ENCODE data around the gene TCEANC2. TPM values are rescaled to one million over a fixed set of nuclear protein-coding genes. Genes with fewer than 3 reads are reported as not detected.

The TCEANC2 gene
- polyA plus RNA-seq, 1 donor from 2014 or later, result 4.4 TPM

DNA sequence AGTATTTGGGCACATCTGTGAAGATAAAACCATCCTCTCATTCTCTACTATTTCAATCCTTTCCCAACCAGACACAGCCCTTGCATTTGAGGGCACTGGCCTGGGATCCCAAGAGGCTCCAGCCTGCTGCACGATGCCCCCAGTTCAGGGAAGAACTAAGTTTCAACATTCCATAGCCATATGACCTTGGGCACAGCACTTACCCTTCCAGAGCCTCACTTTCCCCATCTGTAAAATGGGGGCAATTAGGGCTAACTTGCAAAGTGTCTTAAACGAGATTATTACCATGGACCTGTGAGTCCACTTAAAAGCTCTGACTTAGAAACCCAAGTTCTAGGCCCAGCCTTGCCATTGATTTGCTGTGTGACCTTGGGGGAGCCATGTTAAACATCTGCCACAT, 76.5 kb downstream of the TCEANC2 start:
- Histone ChIP-seq H3K36me3 (ENCODE audit: insufficient read depth, low read length) (no peaks in the 10 kb centered on the region), H3K9me2 (ENCODE audit: insufficient read depth, low read length) (no peaks in the 10 kb centered on the region), H3F3A (ENCODE audit: insufficient read depth, low read length, poor library complexity, severe bottlenecking) (no peaks in the 10 kb centered on the region), H4K20me1 (ENCODE audit: insufficient read depth) (no peaks in the 10 kb centered on the region), H3K4me3 (ENCODE audit: low read length) (no peak overlapping the region), H3K9me3 (ENCODE audit: low read length) (no peaks in the 10 kb centered on the region), H2AFZ (ENCODE audit: low read depth, low read length) (no peak overlapping the region), H3K27me3 (ENCODE audit: insufficient read depth, low read depth, low read length) (no peaks in the 10 kb centered on the region), H3K9ac (ENCODE audit: low read length) (no peak overlapping the region), H3K4me2 (ENCODE audit: low read length) (no peak overlapping the region), H3K27ac (ENCODE audit: low read length) (no peak overlapping the region), H3K79me2 (replicated peaks; ENCODE audit: insufficient read depth, low read length) (no peaks in the 10 kb centered on the region)
- TF ChIP-seq MXI1 (conservative IDR thresholded peaks at IDR 0.05; ENCODE audit: poor library complexity, severe bottlenecking) (no peak), TAF1 (IDR thresholded peaks at IDR 0.05; ENCODE audit: low read depth) (no peak), EZH2 (IDR thresholded peaks at IDR 0.05; ENCODE audit: borderline replicate concordance, insufficient read depth, low read length, poor library complexity, severe bottlenecking) (no peak)

DNA sequence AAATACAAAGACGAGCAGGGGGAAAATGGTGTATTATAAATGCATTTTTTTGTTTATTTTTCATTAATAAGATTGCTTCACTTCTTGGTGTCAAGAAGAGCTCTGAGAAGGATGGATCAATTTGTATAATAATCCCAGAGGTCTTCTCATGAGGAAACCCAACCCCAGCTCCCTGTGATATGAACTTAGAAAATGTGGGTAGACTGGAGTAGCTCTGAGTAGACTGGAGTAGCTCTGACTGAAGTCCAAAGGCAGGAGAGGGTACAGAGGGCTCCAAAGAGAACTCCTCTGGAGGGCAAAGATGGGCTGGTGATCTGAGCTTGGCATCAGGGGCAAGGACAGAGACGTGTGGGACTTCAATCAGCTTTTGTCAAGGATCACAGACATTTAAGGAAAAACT, 78.0 kb downstream of the TCEANC2 start:
- Histone ChIP-seq H3K9me3 (ENCODE audit: low read length) (no peaks in the 10 kb centered on the region), H3K27ac (ENCODE audit: low read length) (no peak overlapping the region), H3K36me3 (ENCODE audit: insufficient read depth, low read length) (no peaks in the 10 kb centered on the region), H4K20me1 (ENCODE audit: insufficient read depth) (no peaks in the 10 kb centered on the region), H3K9me2 (ENCODE audit: insufficient read depth, low read length) (no peaks in the 10 kb centered on the region), H3K27me3 (ENCODE audit: insufficient read depth, low read depth, low read length) (no peaks in the 10 kb centered on the region), H3K79me2 (replicated peaks; ENCODE audit: insufficient read depth, low read length) (no peaks in the 10 kb centered on the region), H3K9ac (ENCODE audit: low read length) (no peak overlapping the region), H3F3A (ENCODE audit: insufficient read depth, low read length, poor library complexity, severe bottlenecking) (no peaks in the 10 kb centered on the region), H3K4me3 (ENCODE audit: low read length) (no peak overlapping the region), H2AFZ (ENCODE audit: low read depth, low read length) (no peak overlapping the region), H3K4me2 (ENCODE audit: low read length) (no peak overlapping the region)
- TF ChIP-seq CTCF (IDR thresholded peaks at IDR 0.05; ENCODE audit: poor library complexity, severe bottlenecking) (no peak), EP300 (conservative IDR thresholded peaks at IDR 0.05; ENCODE audit: poor library complexity, severe bottlenecking) (no peak), RAD21 (conservative IDR thresholded peaks at IDR 0.05) (no peak), TAF1 (IDR thresholded peaks at IDR 0.05; ENCODE audit: low read depth) (no peak), SMC3 (conservative IDR thresholded peaks at IDR 0.05; ENCODE audit: poor library complexity) (no peak), MXI1 (conservative IDR thresholded peaks at IDR 0.05; ENCODE audit: poor library complexity, severe bottlenecking) (no peak), POLR2AphosphoS5 (IDR thresholded peaks at IDR 0.05) (no peak), REST (IDR thresholded peaks at IDR 0.05; ENCODE audit: borderline replicate concordance) (no peak), EZH2 (IDR thresholded peaks at IDR 0.05; ENCODE audit: borderline replicate concordance, insufficient read depth, low read length, poor library complexity, severe bottlenecking) (no peak)

GRCh38 chr1:54132495-54132894, 79.1 kb downstream of the TCEANC2 start:
- Histone ChIP-seq H4K20me1 (ENCODE audit: insufficient read depth) (no peaks in the 10 kb centered on the region), H2AFZ (ENCODE audit: low read depth, low read length) (no peak overlapping the region)
- no peak for TF ChIP-seq POLR2AphosphoS5 (IDR thresholded peaks at IDR 0.05)
- TF ChIP-seq EZH2 (IDR thresholded peaks at IDR 0.05; ENCODE audit: borderline replicate concordance, insufficient read depth, low read length, poor library complexity, severe bottlenecking), result no peak
- TF ChIP-seq REST (IDR thresholded peaks at IDR 0.05; ENCODE audit: borderline replicate concordance), result no peak
- no peak for TF ChIP-seq TAF1 (IDR thresholded peaks at IDR 0.05; ENCODE audit: low read depth)
- TF ChIP-seq MXI1 (conservative IDR thresholded peaks at IDR 0.05; ENCODE audit: poor library complexity, severe bottlenecking), result no peak

More at GRCh38 chr1:54132495-54132894, 79.1 kb downstream of the TCEANC2 start:
- Histone ChIP-seq H3F3A (ENCODE audit: insufficient read depth, low read length, poor library complexity, severe bottlenecking) (no peaks in the 10 kb centered on the region), H3K36me3 (ENCODE audit: insufficient read depth, low read length) (no peaks in the 10 kb centered on the region), H3K9me2 (ENCODE audit: insufficient read depth, low read length) (no peaks in the 10 kb centered on the region), H3K4me2 (ENCODE audit: low read length) (no peak overlapping the region), H3K9ac (ENCODE audit: low read length) (no peak overlapping the region), H3K27me3 (ENCODE audit: insufficient read depth, low read depth, low read length) (no peaks in the 10 kb centered on the region), H3K27ac (ENCODE audit: low read length) (no peak overlapping the region), H3K4me3 (ENCODE audit: low read length) (no peak overlapping the region), H3K79me2 (replicated peaks; ENCODE audit: insufficient read depth, low read length) (no peaks in the 10 kb centered on the region), H3K9me3 (ENCODE audit: low read length) (no peaks in the 10 kb centered on the region)
